Measurements from ENCODE around the gene OPRL1.

OPRL1 gene

GRCh38 chr20:64080013-64080812, at the start of gene OPRL1:
TSS of gene OPRL1 (plus strand) at chr20:64080082. CDS start at chr20:64092721, 12,639 bp downstream.
- peak in 1 of 2 donors; percentile 46 for DNase-seq

GRCh38 chr20:64030371-64031134, 49.3 kb upstream of the OPRL1 start:
- no peak for DNase-seq

- no peak for DNase-seq
Measured at GRCh38 chr20:64031822-64032314, 48.0 kb upstream of the OPRL1 start.

GRCh38 chr20:64032706-64033624, 46.9 kb upstream of the OPRL1 start:
- no peak for DNase-seq

GRCh38 chr20:64033981-64034493, 45.8 kb upstream of the OPRL1 start:
- no peak for DNase-seq

- DNase-seq, result no peak
Measured at GRCh38 chr20:64035066-64035932, 44.6 kb upstream of the OPRL1 start.

GRCh38 chr20:64035933-64036345, 43.9 kb upstream of the OPRL1 start, which contains the start of gene C20orf204:
TSS of gene C20orf204 (plus strand) at chr20:64036182. CDS start at chr20:64036324, 142 bp downstream.
- no peak for DNase-seq

GRCh38 chr20:64036346-64037198, 43.3 kb upstream of the OPRL1 start:
- no peak for DNase-seq

GRCh38 chr20:64037199-64037497, 42.7 kb upstream of the OPRL1 start:
- DNase-seq, result no peak

- no peak for DNase-seq
Measured at GRCh38 chr20:64037498-64038213, 42.2 kb upstream of the OPRL1 start.

GRCh38 chr20:64038224-64038564, 41.7 kb upstream of the OPRL1 start:
- no peak for DNase-seq

- DNase-seq, result peak; percentile 43 to 56
Measured at GRCh38 chr20:64038565-64039292, 41.2 kb upstream of the OPRL1 start.

- no peak for DNase-seq
Measured at GRCh38 chr20:64039293-64040160, 40.4 kb upstream of the OPRL1 start.

GRCh38 chr20:64040231-64041039, 39.4 kb upstream of the OPRL1 start:
- DNase-seq, result no peak

- DNase-seq, result no peak
Measured at GRCh38 chr20:64041040-64041780, 38.7 kb upstream of the OPRL1 start.

- no peak for DNase-seq
Measured at GRCh38 chr20:64041781-64042053, 38.2 kb upstream of the OPRL1 start.

Data from inflammatory macrophage treated with lipopolysaccharide for 1 hour (primary cell).